ENCODE results near the gene CPXM1. TPM values are rescaled to one million over a fixed set of nuclear protein-coding genes. Genes with fewer than 3 reads are reported as not detected.

The CPXM1 gene
- total and polyA plus RNA-seq, 4 donors, result 1.5 to 29.1 (median 4.2) TPM

DNA sequence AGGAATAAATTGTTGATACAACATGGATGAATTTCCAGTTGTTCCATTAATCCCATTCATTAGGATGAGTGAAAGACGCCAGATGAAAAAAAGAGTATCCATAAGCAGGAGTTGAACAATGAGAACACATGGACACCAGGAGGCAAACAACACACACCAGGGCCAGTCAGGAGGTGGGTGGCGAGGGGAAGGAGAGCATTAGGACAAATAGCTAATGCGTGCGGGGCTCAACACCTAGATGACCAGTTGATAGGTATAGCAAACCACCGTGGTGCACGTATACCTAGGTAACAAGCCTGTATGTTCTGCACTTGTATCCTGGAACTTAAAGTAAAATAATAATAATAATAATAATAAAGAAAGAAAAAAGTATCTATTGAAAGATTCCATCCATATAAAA, 28.9 kb upstream of the CPXM1 start:
- Histone ChIP-seq H3K9ac (ENCODE audit: insufficient read depth in 1 of 2, low read length in 2 of 2) (no peak overlapping the region), H3K9me3 (ENCODE audit: control insufficient read depth in 4 of 4, insufficient read depth in 3 of 4, low read length in 3 of 4) (no peaks in the 10 kb centered on the region), H3K27me3 (ENCODE audit: control insufficient read depth in 3 of 3, insufficient read depth in 3 of 3, low read length in 2 of 3) (peaks cover 0 to 20% (median 9%) of the 10 kb centered on the region in 3 donors), H3K4me1 (ENCODE audit: control insufficient read depth in 5 of 5, insufficient read depth in 5 of 5, low read length in 5 of 5) (no peaks in the 10 kb centered on the region), H3K4me3 (no peak overlapping the region), H3K27ac (ENCODE audit: low read depth in 1 of 2, low read length in 1 of 2) (no peak overlapping the region), H3K36me3 (ENCODE audit: control insufficient read depth in 4 of 4, insufficient read depth in 4 of 4, low read length in 4 of 4) (no peaks in the 10 kb centered on the region)
- WGBS, 2 donors, result 76 to 85% methylated on average over 6 of the region's 6 CpGs
- TF ChIP-seq, protein P1, sequence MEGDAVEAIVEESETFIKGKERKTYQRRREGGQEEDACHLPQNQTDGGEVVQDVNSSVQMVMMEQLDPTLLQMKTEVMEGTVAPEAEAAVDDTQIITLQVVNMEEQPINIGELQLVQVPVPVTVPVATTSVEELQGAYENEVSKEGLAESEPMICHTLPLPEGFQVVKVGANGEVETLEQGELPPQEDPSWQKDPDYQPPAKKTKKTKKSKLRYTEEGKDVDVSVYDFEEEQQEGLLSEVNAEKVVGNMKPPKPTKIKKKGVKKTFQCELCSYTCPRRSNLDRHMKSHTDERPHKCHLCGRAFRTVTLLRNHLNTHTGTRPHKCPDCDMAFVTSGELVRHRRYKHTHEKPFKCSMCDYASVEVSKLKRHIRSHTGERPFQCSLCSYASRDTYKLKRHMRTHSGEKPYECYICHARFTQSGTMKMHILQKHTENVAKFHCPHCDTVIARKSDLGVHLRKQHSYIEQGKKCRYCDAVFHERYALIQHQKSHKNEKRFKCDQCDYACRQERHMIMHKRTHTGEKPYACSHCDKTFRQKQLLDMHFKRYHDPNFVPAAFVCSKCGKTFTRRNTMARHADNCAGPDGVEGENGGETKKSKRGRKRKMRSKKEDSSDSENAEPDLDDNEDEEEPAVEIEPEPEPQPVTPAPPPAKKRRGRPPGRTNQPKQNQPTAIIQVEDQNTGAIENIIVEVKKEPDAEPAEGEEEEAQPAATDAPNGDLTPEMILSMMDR (IDR thresholded peaks at IDR 0.05; ENCODE audit: control extremely low read depth, extremely low read depth), result no peak
- no peak for DNase-seq
- ATAC-seq (ENCODE audit: insufficient read depth, low FRiP score), result no peak

DNA sequence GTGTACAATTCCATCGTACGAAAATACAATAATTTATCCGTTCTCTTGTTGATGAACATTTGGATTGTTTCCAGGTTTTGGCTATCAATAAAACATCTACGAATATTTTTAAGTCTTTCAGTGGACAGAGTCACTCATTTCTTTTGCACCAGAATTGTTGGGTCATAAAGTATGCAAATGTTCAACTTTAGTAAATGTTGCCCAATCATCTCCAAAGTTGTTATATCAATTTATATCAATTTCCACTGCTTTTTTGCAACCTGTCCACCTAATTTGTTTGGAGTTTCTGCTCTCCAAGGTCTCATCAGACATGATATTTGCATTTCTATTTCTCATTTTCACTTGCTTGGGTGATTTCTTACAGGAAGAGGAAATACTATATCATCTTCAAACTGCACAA, 26.2 kb upstream of the CPXM1 start:
- Histone ChIP-seq H3K4me3 (no peak overlapping the region), H3K9ac (ENCODE audit: insufficient read depth in 1 of 2, low read length in 2 of 2) (no peak overlapping the region), H3K36me3 (ENCODE audit: control insufficient read depth in 4 of 4, insufficient read depth in 4 of 4, low read length in 4 of 4) (no peaks in the 10 kb centered on the region), H3K27me3 (ENCODE audit: control insufficient read depth in 3 of 3, insufficient read depth in 3 of 3, low read length in 2 of 3) (peaks cover 0 to 25% (median 16%) of the 10 kb centered on the region in 3 donors), H3K4me1 (ENCODE audit: control insufficient read depth in 5 of 5, insufficient read depth in 5 of 5, low read length in 5 of 5) (no peaks in the 10 kb centered on the region), H3K9me3 (ENCODE audit: control insufficient read depth in 4 of 4, insufficient read depth in 3 of 4, low read length in 3 of 4) (no peaks in the 10 kb centered on the region), H3K27ac (ENCODE audit: low read depth in 1 of 2, low read length in 1 of 2) (no peak overlapping the region)
- ATAC-seq (ENCODE audit: insufficient read depth, low FRiP score), result no peak
- 81 to 92% methylated on average over 4 of the region's 4 CpGs for WGBS, 2 donors
- TF ChIP-seq, protein P1 (IDR thresholded peaks at IDR 0.05; ENCODE audit: control extremely low read depth, extremely low read depth), result no peak
- DNase-seq, result no peak

DNA sequence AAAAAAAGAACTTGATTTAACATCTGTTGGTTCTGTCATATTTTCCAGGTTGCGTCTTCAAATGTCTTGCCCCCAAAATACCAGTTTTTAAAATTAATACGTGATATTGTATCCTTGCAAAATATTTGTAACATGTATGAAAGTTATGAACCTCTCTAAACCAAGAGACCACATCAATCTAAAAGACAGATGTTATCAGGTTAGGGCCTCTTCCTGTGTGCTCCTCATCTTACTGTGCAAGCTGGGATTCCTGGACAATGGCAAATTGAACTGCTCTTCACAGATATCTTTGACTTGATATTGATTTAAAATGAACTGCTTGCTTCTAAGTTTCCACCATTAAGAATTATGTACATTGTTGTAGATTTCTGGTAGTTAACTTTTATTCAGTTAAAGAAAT, 25.3 kb upstream of the CPXM1 start:
- 87 to 92% methylated on average over 2 of the region's 2 CpGs for WGBS, 2 donors
- peaks cover 0 to 2% (median 0%) of the 10 kb centered on the region in 5 donors for H3K4me1 ChIP-seq (ENCODE audit: control insufficient read depth in 5 of 5, insufficient read depth in 5 of 5, low read length in 5 of 5)
- TF ChIP-seq, protein P1 (IDR thresholded peaks at IDR 0.05; ENCODE audit: control extremely low read depth, extremely low read depth), result no peak
- H3K9me3 ChIP-seq (ENCODE audit: control insufficient read depth in 4 of 4, insufficient read depth in 3 of 4, low read length in 3 of 4), result no peaks in the 10 kb centered on the region
- H3K27ac ChIP-seq (ENCODE audit: low read depth in 1 of 2, low read length in 1 of 2), result no peak overlapping the region
- H3K36me3 ChIP-seq (ENCODE audit: control insufficient read depth in 4 of 4, insufficient read depth in 4 of 4, low read length in 4 of 4), result no peaks in the 10 kb centered on the region
- peaks cover 0 to 27% (median 21%) of the 10 kb centered on the region in 3 donors for H3K27me3 ChIP-seq (ENCODE audit: control insufficient read depth in 3 of 3, insufficient read depth in 3 of 3, low read length in 2 of 3)
- DNase-seq (no peak), ATAC-seq (ENCODE audit: insufficient read depth, low FRiP score) (no peak)
- H3K9ac ChIP-seq (ENCODE audit: insufficient read depth in 1 of 2, low read length in 2 of 2), result no peak overlapping the region
- no peak overlapping the region for H3K4me3 ChIP-seq

DNA sequence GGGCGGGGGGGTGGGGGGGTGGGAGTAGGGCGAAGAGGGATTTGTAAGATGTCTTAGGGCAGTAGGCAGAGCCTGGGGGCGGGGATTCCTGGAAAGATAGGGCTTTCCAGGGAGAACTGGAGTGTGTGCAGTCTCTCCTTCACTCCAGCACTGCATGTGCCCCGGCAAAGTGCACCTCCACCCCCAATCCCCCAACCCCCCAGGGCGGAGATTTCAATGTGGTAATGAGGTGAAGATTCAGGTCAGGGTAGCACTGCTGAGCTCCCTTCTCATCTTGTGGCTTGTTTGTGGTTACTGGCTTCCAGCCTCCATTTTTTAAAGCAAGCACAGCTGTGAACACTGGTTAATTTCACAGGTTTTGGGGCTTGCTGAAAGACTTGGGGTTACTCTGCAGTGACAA, 21.6 kb upstream of the CPXM1 start:
- no peak for ATAC-seq (ENCODE audit: insufficient read depth, low FRiP score)
- H3K4me3 ChIP-seq, result no peak overlapping the region
- peaks cover 0 to 1% (median 0%) of the 10 kb centered on the region in 4 donors for H3K9me3 ChIP-seq (ENCODE audit: control insufficient read depth in 4 of 4, insufficient read depth in 3 of 4, low read length in 3 of 4)
- WGBS, 2 donors, result 31 to 41% methylated on average over 5 of the region's 5 CpGs
- no peak overlapping the region for H3K27ac ChIP-seq (ENCODE audit: low read depth in 1 of 2, low read length in 1 of 2)
- DNase-seq, result peak in 1 of 3 donors; percentile 8
- H3K36me3 ChIP-seq (ENCODE audit: control insufficient read depth in 4 of 4, insufficient read depth in 4 of 4, low read length in 4 of 4), result no peaks in the 10 kb centered on the region
- TF ChIP-seq, protein P1 (IDR thresholded peaks at IDR 0.05; ENCODE audit: control extremely low read depth, extremely low read depth), result no peak
- peaks cover 0 to 24% (median 22%) of the 10 kb centered on the region in 3 donors for H3K27me3 ChIP-seq (ENCODE audit: control insufficient read depth in 3 of 3, insufficient read depth in 3 of 3, low read length in 2 of 3)
- H3K4me1 ChIP-seq (ENCODE audit: control insufficient read depth in 5 of 5, insufficient read depth in 5 of 5, low read length in 5 of 5), result peaks cover 0 to 16% (median 3%) of the 10 kb centered on the region in 5 donors
- no peak overlapping the region for H3K9ac ChIP-seq (ENCODE audit: insufficient read depth in 1 of 2, low read length in 2 of 2)

Measured in lung (tissue), 12 donors.